HepG2 (cell line): ENCODE measurements around the gene SLC41A1. TPM values are rescaled to one million over a fixed set of nuclear protein-coding genes. Genes with fewer than 3 reads are reported as not detected.

Experiments used
- BHLHE40 ChIP-seq: IDR thresholded peaks from 2 replicates; pipeline ENCODE4 v1.6.1; 2011; ENCODE audit warnings: low read length, improper control_type of control experiment
- CHCHD3 ChIP-seq: sonication (generic); formaldehyde crosslinking; IDR thresholded peaks from 2 replicates; pipeline ENCODE4 v1.8.0; 2022; ENCODE audit warnings: mild to moderate bottlenecking, missing genetic modification reagents, moderate library complexity
- HOXA9 ChIP-seq: sonication (generic); formaldehyde crosslinking; IDR thresholded peaks from 2 replicates; pipeline ENCODE4 v1.8.1; 2022; ENCODE audit warnings: missing genetic modification reagents, mild to moderate bottlenecking, moderate library complexity, borderline replicate concordance
- KMT2B ChIP-seq: IDR thresholded peaks from 2 replicates; pipeline ENCODE4 v1.6.1; 2016; ENCODE audit warnings: missing genetic modification reagents, missing compliant biosample characterization
- NFYB ChIP-seq: sonication (generic); formaldehyde crosslinking; IDR thresholded peaks from 2 replicates; pipeline ENCODE4 v1.4.0; 2020; ENCODE audit warnings: missing genetic modification reagents
- SKI ChIP-seq: fragments of 450-650 bp; IDR thresholded peaks from one replicate; pipeline ENCODE4 v1.6.1; 2018; ENCODE audit warnings: mild to moderate bottlenecking; ENCODE audit not compliant: partially characterized antibody
- TGIF2 ChIP-seq: IDR thresholded peaks from 2 replicates; pipeline ENCODE4 v1.6.1; 2016; ENCODE audit warnings: control low read depth, missing compliant biosample characterization
- ZBTB42 ChIP-seq: sonication (generic); formaldehyde crosslinking; IDR thresholded peaks from 2 replicates; pipeline ENCODE4 v1.5.0; 2020; ENCODE audit warnings: mild to moderate bottlenecking, missing genetic modification reagents
- ZFP82 ChIP-seq: sonication (generic); formaldehyde crosslinking; IDR thresholded peaks from 2 replicates; pipeline ENCODE4 v1.5.1; 2020; ENCODE audit warnings: mild to moderate bottlenecking, missing genetic modification reagents, borderline replicate concordance
- ZNF10 ChIP-seq: sonication (generic); formaldehyde crosslinking; IDR thresholded peaks from 2 replicates; pipeline ENCODE4 v1.4.0; 2020; ENCODE audit warnings: mild to moderate bottlenecking, low read depth, missing genetic modification reagents, borderline replicate concordance
- ZNF12 ChIP-seq: sonication (generic); formaldehyde crosslinking; IDR thresholded peaks from 2 replicates; pipeline ENCODE4 v1.5.0; 2020; ENCODE audit warnings: missing genetic modification reagents
- ZNF253 ChIP-seq: sonication (generic); formaldehyde crosslinking; IDR thresholded peaks from 2 replicates; pipeline ENCODE4 v1.8.0; 2022; ENCODE audit warnings: mild to moderate bottlenecking, missing genetic modification reagents, borderline replicate concordance
- ZNF550 ChIP-seq: sonication (generic); formaldehyde crosslinking; IDR thresholded peaks from 2 replicates; pipeline ENCODE4 v1.4.0; 2020; ENCODE audit warnings: mild to moderate bottlenecking, missing genetic modification reagents, borderline replicate concordance
- ZNF564 ChIP-seq: sonication (generic); formaldehyde crosslinking; IDR thresholded peaks from 2 replicates; pipeline ENCODE4 v1.8.1; 2023; ENCODE audit warnings: mild to moderate bottlenecking, missing genetic modification reagents
- polyA plus RNA-seq, 8 experiments: library from polyadenylated mRNA; depleted of rRNA in 3 of 8; stranded (reverse) in 7 of 8; unstranded in 1 of 8; fragments of >200 nt; fragmentation: Illumina TruSeq in 4 of 8; extraction: Trizol in 4 of 8; gene quantifications; 2 replicates each; pipeline versions ENCODE4 v1.2.1 to v1.2.3, GENCODE V29; 2011 to 2016; ENCODE audit warnings: low read depth in 4 of 8, missing spikeins in 1 of 8, mixed read lengths in 1 of 8; ENCODE audit not compliant: insufficient read depth in 1 of 8
- total RNA-seq, 5 experiments: library from RNA; depleted of rRNA; stranded (reverse); fragments of >200 nt; fragmentation: Illumina TruSeq; extraction: Trizol; gene quantifications; 2 replicates each; pipeline ENCODE4 v1.2.3, GENCODE V29; 2016; ENCODE audit warnings: low read depth in 1 of 5
- TF ChIP-seq, protein P1 (sequence below): sonication (generic); formaldehyde crosslinking; IDR thresholded peaks from 2 replicates; pipeline ENCODE4 v1.4.0; 2020; ENCODE audit warnings: missing genetic modification reagents, borderline replicate concordance
- TF ChIP-seq, protein P2 (sequence below): sonication (generic); formaldehyde crosslinking; IDR thresholded peaks from 2 replicates; pipeline ENCODE4 v1.5.0; 2020; ENCODE audit warnings: mild to moderate bottlenecking, missing genetic modification reagents, borderline replicate concordance
- TF ChIP-seq, protein P3 (sequence below): sonication (generic); formaldehyde crosslinking; conservative IDR thresholded peaks from 2 replicates; pipeline ENCODE4 v1.8.1; 2023; ENCODE audit warnings: missing genetic modification reagents

Gene SLC41A1
- total and polyA plus RNA-seq, 2 of the 13 experiments (the other 11 are each of a cell fraction or from before 2014, with no cell fraction given): 2.2 to 4.6 TPM

DNA sequence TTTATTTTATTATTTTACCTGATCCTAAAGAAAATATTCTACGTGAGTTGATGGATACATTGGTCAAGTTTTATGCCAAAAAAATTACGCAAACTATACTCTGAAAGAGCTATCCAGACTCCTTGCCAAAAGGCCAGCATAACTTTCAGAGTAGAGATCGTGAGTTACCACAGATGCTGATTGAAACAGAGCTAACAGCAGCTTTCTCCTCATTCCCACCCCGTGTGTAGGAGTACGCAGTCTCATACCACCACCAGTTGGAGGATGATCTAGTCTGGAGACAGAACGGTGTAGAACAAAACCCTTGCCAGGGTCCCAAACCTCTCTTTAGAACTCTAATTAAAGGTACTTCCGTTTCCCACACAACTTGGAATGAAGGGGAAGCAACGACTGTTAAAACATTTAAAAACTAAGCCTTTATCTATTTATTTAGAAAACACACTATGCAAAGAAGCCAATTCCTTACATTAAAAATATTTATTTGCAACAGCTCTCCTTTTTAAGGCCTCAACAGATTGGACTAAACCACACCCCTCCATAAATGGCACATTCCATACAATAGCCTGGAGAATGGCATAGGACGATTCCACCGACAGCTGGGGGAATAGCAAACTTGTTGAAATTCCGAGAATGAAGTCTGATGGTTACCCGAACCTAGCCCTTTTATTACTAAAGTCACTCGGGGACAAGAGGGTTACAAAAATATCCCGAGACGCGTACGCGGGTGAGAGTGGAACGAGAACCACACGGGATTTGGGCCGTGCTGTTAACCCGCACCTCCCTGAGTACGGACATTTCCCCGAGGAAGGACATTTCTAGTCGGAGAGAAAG lies 64.4 kb downstream of the SLC41A1 start (continued):
- TF ChIP-seq, protein P1, sequence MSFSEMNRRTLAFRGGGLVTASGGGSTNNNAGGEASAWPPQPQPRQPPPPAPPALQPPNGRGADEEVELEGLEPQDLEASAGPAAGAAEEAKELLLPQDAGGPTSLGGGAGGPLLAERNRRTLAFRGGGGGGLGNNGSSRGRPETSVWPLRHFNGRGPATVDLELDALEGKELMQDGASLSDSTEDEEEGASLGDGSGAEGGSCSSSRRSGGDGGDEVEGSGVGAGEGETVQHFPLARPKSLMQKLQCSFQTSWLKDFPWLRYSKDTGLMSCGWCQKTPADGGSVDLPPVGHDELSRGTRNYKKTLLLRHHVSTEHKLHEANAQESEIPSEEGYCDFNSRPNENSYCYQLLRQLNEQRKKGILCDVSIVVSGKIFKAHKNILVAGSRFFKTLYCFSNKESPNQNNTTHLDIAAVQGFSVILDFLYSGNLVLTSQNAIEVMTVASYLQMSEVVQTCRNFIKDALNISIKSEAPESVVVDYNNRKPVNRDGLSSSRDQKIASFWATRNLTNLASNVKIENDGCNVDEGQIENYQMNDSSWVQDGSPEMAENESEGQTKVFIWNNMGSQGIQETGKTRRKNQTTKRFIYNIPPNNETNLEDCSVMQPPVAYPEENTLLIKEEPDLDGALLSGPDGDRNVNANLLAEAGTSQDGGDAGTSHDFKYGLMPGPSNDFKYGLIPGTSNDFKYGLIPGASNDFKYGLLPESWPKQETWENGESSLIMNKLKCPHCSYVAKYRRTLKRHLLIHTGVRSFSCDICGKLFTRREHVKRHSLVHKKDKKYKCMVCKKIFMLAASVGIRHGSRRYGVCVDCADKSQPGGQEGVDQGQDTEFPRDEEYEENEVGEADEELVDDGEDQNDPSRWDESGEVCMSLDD: no peak
- no peak for TF ChIP-seq ZFP82
- peak; percentile 6; the same call in 1 of the 2 replicates for TF ChIP-seq ZNF564
- TF ChIP-seq SKI: no peak
- TF ChIP-seq BHLHE40: peak; percentile 63; the same call in 1 of the 2 replicates
- TF ChIP-seq ZNF10: no peak
- TF ChIP-seq TGIF2 (CRISPR knock-in tag): no peak
- TF ChIP-seq ZNF253 (CRISPR knock-in tag): no peak
- TF ChIP-seq NFYB (CRISPR knock-in tag): no peak
- TF ChIP-seq, protein P2, sequence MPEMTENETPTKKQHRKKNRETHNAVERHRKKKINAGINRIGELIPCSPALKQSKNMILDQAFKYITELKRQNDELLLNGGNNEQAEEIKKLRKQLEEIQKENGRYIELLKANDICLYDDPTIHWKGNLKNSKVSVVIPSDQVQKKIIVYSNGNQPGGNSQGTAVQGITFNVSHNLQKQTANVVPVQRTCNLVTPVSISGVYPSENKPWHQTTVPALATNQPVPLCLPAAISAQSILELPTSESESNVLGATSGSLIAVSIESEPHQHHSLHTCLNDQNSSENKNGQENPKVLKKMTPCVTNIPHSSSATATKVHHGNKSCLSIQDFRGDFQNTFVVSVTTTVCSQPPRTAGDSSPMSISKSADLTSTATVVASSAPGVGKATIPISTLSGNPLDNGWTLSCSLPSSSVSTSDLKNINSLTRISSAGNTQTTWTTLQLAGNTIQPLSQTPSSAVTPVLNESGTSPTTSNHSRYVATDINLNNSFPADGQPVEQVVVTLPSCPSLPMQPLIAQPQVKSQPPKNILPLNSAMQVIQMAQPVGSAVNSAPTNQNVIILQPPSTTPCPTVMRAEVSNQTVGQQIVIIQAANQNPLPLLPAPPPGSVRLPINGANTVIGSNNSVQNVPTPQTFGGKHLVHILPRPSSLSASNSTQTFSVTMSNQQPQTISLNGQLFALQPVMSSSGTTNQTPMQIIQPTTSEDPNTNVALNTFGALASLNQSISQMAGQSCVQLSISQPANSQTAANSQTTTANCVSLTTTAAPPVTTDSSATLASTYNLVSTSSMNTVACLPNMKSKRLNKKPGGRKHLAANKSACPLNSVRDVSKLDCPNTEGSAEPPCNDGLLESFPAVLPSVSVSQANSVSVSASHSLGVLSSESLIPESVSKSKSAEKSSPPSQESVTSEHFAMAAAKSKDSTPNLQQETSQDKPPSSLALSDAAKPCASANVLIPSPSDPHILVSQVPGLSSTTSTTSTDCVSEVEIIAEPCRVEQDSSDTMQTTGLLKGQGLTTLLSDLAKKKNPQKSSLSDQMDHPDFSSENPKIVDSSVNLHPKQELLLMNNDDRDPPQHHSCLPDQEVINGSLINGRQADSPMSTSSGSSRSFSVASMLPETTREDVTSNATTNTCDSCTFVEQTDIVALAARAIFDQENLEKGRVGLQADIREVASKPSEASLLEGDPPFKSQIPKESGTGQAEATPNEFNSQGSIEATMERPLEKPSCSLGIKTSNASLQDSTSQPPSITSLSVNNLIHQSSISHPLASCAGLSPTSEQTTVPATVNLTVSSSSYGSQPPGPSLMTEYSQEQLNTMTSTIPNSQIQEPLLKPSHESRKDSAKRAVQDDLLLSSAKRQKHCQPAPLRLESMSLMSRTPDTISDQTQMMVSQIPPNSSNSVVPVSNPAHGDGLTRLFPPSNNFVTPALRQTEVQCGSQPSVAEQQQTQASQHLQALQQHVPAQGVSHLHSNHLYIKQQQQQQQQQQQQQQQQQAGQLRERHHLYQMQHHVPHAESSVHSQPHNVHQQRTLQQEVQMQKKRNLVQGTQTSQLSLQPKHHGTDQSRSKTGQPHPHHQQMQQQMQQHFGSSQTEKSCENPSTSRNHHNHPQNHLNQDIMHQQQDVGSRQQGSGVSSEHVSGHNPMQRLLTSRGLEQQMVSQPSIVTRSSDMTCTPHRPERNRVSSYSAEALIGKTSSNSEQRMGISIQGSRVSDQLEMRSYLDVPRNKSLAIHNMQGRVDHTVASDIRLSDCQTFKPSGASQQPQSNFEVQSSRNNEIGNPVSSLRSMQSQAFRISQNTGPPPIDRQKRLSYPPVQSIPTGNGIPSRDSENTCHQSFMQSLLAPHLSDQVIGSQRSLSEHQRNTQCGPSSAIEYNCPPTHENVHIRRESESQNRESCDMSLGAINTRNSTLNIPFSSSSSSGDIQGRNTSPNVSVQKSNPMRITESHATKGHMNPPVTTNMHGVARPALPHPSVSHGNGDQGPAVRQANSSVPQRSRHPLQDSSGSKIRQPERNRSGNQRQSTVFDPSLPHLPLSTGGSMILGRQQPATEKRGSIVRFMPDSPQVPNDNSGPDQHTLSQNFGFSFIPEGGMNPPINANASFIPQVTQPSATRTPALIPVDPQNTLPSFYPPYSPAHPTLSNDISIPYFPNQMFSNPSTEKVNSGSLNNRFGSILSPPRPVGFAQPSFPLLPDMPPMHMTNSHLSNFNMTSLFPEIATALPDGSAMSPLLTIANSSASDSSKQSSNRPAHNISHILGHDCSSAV (CRISPR knock-in tag): no peak
- no peak for TF ChIP-seq ZBTB42 (CRISPR knock-in tag)
- 0 out of 2 replicates have a peak, but pooled peaks have one; percentile 38 for TF ChIP-seq KMT2B (CRISPR knock-in tag)
- TF ChIP-seq, protein P3, sequence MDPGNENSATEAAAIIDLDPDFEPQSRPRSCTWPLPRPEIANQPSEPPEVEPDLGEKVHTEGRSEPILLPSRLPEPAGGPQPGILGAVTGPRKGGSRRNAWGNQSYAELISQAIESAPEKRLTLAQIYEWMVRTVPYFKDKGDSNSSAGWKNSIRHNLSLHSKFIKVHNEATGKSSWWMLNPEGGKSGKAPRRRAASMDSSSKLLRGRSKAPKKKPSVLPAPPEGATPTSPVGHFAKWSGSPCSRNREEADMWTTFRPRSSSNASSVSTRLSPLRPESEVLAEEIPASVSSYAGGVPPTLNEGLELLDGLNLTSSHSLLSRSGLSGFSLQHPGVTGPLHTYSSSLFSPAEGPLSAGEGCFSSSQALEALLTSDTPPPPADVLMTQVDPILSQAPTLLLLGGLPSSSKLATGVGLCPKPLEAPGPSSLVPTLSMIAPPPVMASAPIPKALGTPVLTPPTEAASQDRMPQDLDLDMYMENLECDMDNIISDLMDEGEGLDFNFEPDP (CRISPR knock-in tag): no peak
- TF ChIP-seq ZNF12 (CRISPR knock-in tag): no peak
- 0 out of 2 replicates have a peak, but pooled peaks have one; percentile 18 for TF ChIP-seq HOXA9 (CRISPR knock-in tag)
- TF ChIP-seq CHCHD3 (CRISPR knock-in tag): no peak
- TF ChIP-seq ZNF550 (CRISPR knock-in tag): no peak
